Kidney (tissue), 14 donors: ENCODE results near the gene HYDIN. TPM values are rescaled to one million over a fixed set of nuclear protein-coding genes. Genes with fewer than 3 reads are reported as not detected.
"Not testable (repeated sequence)": the region's sequence is repeated elsewhere in the genome, so short reads cannot be mapped to it uniquely, and the experiment has no call there.

ENCODE experiments used
- DNase-seq, 5 donors: peaks; one replicate each; pipeline ENCODE4 v3.0.0-alpha.2; 2013 to 2020
- FAIRE-seq: peaks from 2 replicates; lab custom pipeline; 2012; peaks lifted over from hg19 to GRCh38; lab: Jason Lieb, UNC
- H3K27ac ChIP-seq, 2 donors: one replicate each; pipeline ENCODE4 v1.7.0; 2013; ENCODE audit warnings: low read depth in 2 of 2, low read length in 2 of 2, inconsistent platforms in 1 of 2
- H3K27me3 ChIP-seq: one replicate; pipeline ENCODE4 v1.7.1; 2013; ENCODE audit warnings: low read length, inconsistent platforms; ENCODE audit not compliant: control insufficient read depth, insufficient read depth
- H3K36me3 ChIP-seq, 3 donors: one replicate each; pipeline versions ENCODE4 v1.7.0 to v1.7.1; 2013; ENCODE audit warnings: low read length in 3 of 3, control low read depth in 1 of 3, inconsistent platforms in 1 of 3; ENCODE audit not compliant: insufficient read depth in 3 of 3, control insufficient read depth in 2 of 3
- H3K4me1 ChIP-seq, 3 donors: one replicate each; pipeline versions ENCODE4 v1.7.0 to v1.7.1; 2013; ENCODE audit warnings: low read length in 3 of 3, inconsistent platforms in 1 of 3, low read depth in 1 of 3; ENCODE audit not compliant: control insufficient read depth in 2 of 3, insufficient read depth in 2 of 3
- H3K4me3 ChIP-seq, 3 donors: one replicate each; pipeline versions ENCODE4 v1.7.0 to v1.8.1; 2013; ENCODE audit warnings: low read length in 3 of 3, control low read depth in 1 of 3, inconsistent platforms in 1 of 3
- H3K9ac ChIP-seq, 3 donors: one replicate each; pipeline versions ENCODE4 v1.7.0 to v1.7.1; 2013; ENCODE audit warnings: low read length in 3 of 3, control low read depth in 1 of 3, inconsistent platforms in 1 of 3
- H3K9me3 ChIP-seq, 3 donors: one replicate each; pipeline versions ENCODE4 v1.7.0 to v1.7.1; 2013; ENCODE audit warnings: low read length in 3 of 3, control low read depth in 1 of 3, inconsistent platforms in 1 of 3; ENCODE audit not compliant: control insufficient read depth in 2 of 3, insufficient read depth in 1 of 3
- intact Hi-C: fragments of 100-400 bp; cut with DNase I; formaldehyde crosslinking; loops from one replicate; pipeline ENCODE4 v1.11.1; 2022
- polyA plus RNA-seq: library from polyadenylated mRNA; stranded (reverse); fragments of 350-450 nt; fragmentation: Illumina TruSeq; extraction: RNeasy Lipid Tissue Mini Kit (QIAGEN cat#74804); gene quantifications from one replicate; pipeline ENCODE4 v1.2.3, GENCODE V29; 2014; ENCODE audit warnings: low read depth, low replicate concordance; ENCODE audit not compliant: insufficient read depth
- total RNA-seq: library from RNA; stranded (reverse); fragmentation: NEBNext Ultra II Directional; extraction: Animal tissue kit (Norgen Biotek cat#: 25700); gene quantifications from one replicate; pipeline ENCODE4 v1.2.1, GENCODE V29; 2021
- TF ChIP-seq, protein P1 (sequence below): IDR thresholded peaks from 3 replicates; pipeline ENCODE4 v1.5.1; 2012; ENCODE audit warnings: mild to moderate bottlenecking, moderate library complexity, borderline replicate concordance; ENCODE audit not compliant: insufficient read depth; ENCODE audit errors: extremely low read depth
- donor health status: control.
- donor health status: control.
- donor health status: control.
- donor health status: control.
- donor health status: control.
- donor health status: DM: yes; HTN: yes; CAD: no.
- donor health status: Normal renal cell carcinoma (clear cell type).

The HYDIN gene
- total and polyA plus RNA-seq, 2 donors from 2014 or later: 1.8 to 21.0 TPM

DNA sequence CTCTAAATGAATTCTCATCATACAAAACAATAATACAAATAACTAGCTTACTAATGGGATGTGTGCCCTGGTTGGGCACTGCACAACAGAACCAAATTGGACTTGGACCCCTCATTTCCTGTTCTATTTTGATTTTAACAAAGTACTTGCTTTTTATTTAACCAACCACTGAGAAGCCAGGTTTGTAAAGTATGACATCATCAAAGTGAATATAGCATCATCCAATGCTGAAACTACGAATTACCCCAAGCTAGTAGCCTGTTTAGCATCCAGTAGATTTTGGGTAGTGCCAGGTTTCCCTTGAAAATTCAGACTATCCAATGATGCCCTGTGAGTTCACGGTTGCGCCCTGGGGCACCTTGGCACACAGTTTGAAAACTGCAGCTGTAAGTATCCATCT is 51.0 kb downstream of the HYDIN start:
- Histone ChIP-seq H3K27ac (no peak overlapping the region), H3K4me3 (no peak overlapping the region), H3K9me3 (no peaks in the 10 kb centered on the region), H3K27me3 (no peaks in the 10 kb centered on the region), H3K9ac (no peak overlapping the region), H3K36me3 (no peaks in the 10 kb centered on the region), H3K4me1 (no peaks in the 10 kb centered on the region)
- FAIRE-seq (no peak), DNase-seq (no peak)
- intact Hi-C loops: no loop called here
- TF ChIP-seq, protein P1, sequence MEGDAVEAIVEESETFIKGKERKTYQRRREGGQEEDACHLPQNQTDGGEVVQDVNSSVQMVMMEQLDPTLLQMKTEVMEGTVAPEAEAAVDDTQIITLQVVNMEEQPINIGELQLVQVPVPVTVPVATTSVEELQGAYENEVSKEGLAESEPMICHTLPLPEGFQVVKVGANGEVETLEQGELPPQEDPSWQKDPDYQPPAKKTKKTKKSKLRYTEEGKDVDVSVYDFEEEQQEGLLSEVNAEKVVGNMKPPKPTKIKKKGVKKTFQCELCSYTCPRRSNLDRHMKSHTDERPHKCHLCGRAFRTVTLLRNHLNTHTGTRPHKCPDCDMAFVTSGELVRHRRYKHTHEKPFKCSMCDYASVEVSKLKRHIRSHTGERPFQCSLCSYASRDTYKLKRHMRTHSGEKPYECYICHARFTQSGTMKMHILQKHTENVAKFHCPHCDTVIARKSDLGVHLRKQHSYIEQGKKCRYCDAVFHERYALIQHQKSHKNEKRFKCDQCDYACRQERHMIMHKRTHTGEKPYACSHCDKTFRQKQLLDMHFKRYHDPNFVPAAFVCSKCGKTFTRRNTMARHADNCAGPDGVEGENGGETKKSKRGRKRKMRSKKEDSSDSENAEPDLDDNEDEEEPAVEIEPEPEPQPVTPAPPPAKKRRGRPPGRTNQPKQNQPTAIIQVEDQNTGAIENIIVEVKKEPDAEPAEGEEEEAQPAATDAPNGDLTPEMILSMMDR: no peak

DNA sequence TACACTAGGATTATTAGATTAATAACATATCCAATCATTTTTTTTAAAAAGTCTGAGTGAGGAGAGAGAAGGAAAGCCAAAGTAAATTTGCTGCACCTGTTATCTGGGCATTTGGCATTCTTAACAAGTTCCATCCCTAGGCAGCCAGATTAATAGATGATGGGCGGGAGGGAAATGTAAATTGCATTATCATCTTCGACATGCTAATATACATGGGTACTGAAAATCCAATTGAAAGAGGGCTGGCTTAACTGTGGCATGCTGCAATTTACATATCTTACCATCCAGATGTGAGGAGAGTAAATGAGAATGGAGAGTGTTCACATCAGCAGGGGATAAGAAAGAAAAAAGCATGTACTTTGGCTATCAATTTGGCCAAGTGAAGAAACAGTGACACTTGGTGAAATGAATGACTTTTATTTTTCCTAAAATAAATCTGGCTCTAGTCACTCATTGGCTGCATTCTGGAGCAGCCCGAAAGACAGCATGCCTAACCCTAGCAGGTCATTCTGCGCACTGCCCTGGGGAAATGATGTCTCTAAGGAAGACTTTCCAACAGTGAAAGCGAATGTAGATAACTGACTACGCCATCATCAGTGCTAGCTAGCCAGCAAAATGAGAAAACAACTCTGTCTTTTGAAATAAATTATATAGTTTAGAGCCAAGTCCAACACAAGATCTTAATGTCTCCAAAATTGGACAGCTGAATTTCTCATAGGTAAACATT is 57.9 kb downstream of the HYDIN start:
- Histone ChIP-seq H3K27me3 (no peaks in the 10 kb centered on the region), H3K27ac (no peak overlapping the region), H3K36me3 (no peaks in the 10 kb centered on the region), H3K4me3 (no peak overlapping the region), H3K9me3 (no peaks in the 10 kb centered on the region), H3K9ac (no peak overlapping the region), H3K4me1 (no peaks in the 10 kb centered on the region)
- DNase-seq: no peak
- intact Hi-C loops: no loop called here
- TF ChIP-seq, protein P1: no peak
- no peak for FAIRE-seq

GRCh38 chr16:71161007-71161406 is 69.5 kb downstream of the HYDIN start:
- H3K4me3 ChIP-seq, intact Hi-C loops, FAIRE-seq, H3K9ac ChIP-seq, DNase-seq, H3K27me3 ChIP-seq, H3K4me1 ChIP-seq, H3K27ac ChIP-seq, H3K9me3 ChIP-seq, H3K36me3 ChIP-seq: not testable (repeated sequence)

GRCh38 chr16:71157278-71157677 is 73.2 kb downstream of the HYDIN start:
- FAIRE-seq, H3K9ac ChIP-seq, H3K9me3 ChIP-seq, H3K27me3 ChIP-seq, intact Hi-C loops, H3K4me1 ChIP-seq, H3K4me3 ChIP-seq, H3K36me3 ChIP-seq, DNase-seq, H3K27ac ChIP-seq: not testable (repeated sequence)

- FAIRE-seq, H3K4me3 ChIP-seq, DNase-seq, intact Hi-C loops, H3K9ac ChIP-seq, H3K27me3 ChIP-seq, H3K4me1 ChIP-seq, H3K27ac ChIP-seq, H3K36me3 ChIP-seq, H3K9me3 ChIP-seq: not testable (repeated sequence)
Observed at GRCh38 chr16:71153329-71153728, 77.2 kb downstream of the HYDIN start.

DNA sequence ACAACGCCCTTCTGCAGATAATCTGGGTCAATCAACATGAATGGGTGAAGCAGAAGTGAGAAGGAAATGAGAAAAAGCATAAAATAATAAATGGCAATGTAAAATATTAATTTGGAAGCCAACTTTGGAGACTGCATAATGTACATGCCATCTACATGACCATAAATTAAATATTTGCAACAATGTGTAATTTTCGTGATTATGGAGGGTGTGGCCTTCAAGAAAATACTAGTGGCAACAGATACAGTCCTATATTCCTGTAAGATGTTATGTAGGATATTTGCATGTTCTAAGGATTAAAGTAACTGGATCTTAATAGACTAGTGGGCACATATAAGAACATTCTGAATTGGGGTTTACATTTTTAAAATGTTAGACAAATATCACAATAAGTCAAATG is 78.9 kb downstream of the HYDIN start:
- intact Hi-C loops, FAIRE-seq, H3K9me3 ChIP-seq, DNase-seq, H3K4me3 ChIP-seq, H3K4me1 ChIP-seq, H3K36me3 ChIP-seq, H3K9ac ChIP-seq, H3K27ac ChIP-seq, H3K27me3 ChIP-seq: not testable (repeated sequence)

DNA sequence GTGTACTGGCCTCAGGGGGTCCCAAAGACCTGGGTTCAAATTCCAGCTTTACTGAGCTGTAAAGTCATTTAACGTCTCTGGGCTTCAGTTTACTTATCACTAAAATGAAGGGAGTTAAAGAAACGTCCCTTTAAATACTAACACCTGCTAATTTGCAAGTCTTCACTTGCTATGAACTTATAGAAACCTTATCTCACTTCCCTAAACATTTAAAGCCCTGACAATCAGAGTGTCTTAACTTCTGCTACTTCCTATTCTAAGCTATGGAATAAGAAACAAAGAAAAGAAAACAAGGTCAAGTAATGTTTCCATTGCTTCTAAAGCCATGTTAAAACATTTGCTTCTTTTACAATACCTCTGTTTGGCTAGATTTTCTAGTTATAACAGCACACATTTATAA is 87.3 kb downstream of the HYDIN start:
- DNase-seq, H3K27me3 ChIP-seq, H3K9ac ChIP-seq, H3K9me3 ChIP-seq, H3K27ac ChIP-seq, H3K4me1 ChIP-seq, FAIRE-seq, intact Hi-C loops, H3K4me3 ChIP-seq, H3K36me3 ChIP-seq: not testable (repeated sequence)
